Activated CD8-positive, alpha-beta memory T cell treated with anti-CD3 and anti-CD28 coated beads, Interleukin-2, amount 50 U/mL, for 1 hour (primary cell): Measurements from ENCODE around the gene CMIP.
"Not testable (repeated sequence)": the region's sequence is repeated elsewhere in the genome, so short reads cannot be mapped to it uniquely, and the experiment has no call there.

ENCODE experiments used
- DNase-seq: peaks from one replicate; pipeline ENCODE4 v3.0.0-alpha.2; 2020; ENCODE audit errors: extremely low read depth

Gene CMIP

GRCh38 chr16:81568749-81569087 lies 124.1 kb downstream of the CMIP start:
- DNase-seq = no peak

- DNase-seq = no peak
These were observed 124.9 kb downstream of the CMIP start for GRCh38 chr16:81569361-81570034.

- DNase-seq = no peak
These were observed 125.7 kb downstream of the CMIP start for GRCh38 chr16:81570151-81570846.

GRCh38 chr16:81571175-81571574 lies 126.6 kb downstream of the CMIP start:
- DNase-seq = no peak

- no peak for DNase-seq
These were observed 127.2 kb downstream of the CMIP start for GRCh38 chr16:81571592-81572385.

- DNase-seq = no peak
These were observed 128.0 kb downstream of the CMIP start for GRCh38 chr16:81572386-81573144.

- DNase-seq = no peak
These were observed 129.0 kb downstream of the CMIP start for GRCh38 chr16:81573533-81574020.

- no peak for DNase-seq
These were observed 129.6 kb downstream of the CMIP start for GRCh38 chr16:81574168-81574567.

GRCh38 chr16:81575307-81575706 lies 130.7 kb downstream of the CMIP start:
- DNase-seq = no peak

- no peak for DNase-seq
These were observed 131.2 kb downstream of the CMIP start for GRCh38 chr16:81575834-81576233.

GRCh38 chr16:81576696-81577095 lies 132.1 kb downstream of the CMIP start:
- no peak for DNase-seq

- DNase-seq = not testable (repeated sequence)
These were observed 132.7 kb downstream of the CMIP start for GRCh38 chr16:81577272-81577671.

- DNase-seq = no peak
These were observed 133.5 kb downstream of the CMIP start for GRCh38 chr16:81578076-81578475.

GRCh38 chr16:81578636-81579413 lies 134.2 kb downstream of the CMIP start:
- DNase-seq = no peak

GRCh38 chr16:81581107-81581506 lies 136.5 kb downstream of the CMIP start:
- DNase-seq = no peak

- DNase-seq = no peak
These were observed 138.2 kb downstream of the CMIP start for GRCh38 chr16:81582655-81583441.

GRCh38 chr16:81583893-81584631 lies 139.5 kb downstream of the CMIP start:
- DNase-seq = no peak

GRCh38 chr16:81585785-81586184 lies 141.2 kb downstream of the CMIP start:
- DNase-seq = no peak

- no peak for DNase-seq
These were observed 141.8 kb downstream of the CMIP start for GRCh38 chr16:81586417-81586816.
